Measurements from ENCODE around the gene EMB.
"Not testable (repeated sequence)": the region's sequence is repeated elsewhere in the genome, so short reads cannot be mapped to it uniquely, and the experiment has no call there.

EMB gene

GRCh38 chr5:50421184-50421950 is 19.7 kb downstream of the EMB start:
- DNase-seq = not testable (repeated sequence)

DNA sequence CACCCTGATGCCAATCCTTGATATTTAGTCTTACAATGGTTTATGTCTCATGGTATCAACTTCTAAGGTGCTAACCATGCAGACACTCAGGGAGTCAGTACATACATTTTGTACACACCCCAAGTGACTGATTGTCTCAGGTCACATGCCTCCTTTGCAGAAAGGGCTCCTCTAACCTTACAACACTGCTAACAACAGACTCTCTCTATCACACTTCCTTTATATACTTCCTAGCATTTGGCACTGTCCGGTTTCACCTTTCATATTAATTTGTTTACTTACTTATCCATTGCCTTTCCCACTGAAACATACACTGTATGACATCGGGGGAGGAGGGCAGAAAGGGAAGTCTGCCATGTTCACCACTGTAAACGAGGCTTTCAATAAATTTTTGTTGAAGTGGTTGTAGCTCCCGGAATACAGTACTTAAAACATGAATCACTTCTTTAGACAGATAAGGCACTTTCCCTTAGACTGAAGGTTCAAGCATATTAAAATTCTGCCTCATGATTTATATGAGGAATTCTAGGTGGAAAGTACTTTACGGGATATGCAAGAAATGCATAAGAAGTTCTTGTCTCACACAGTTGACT is 20.6 kb downstream of the EMB start:
- DNase-seq = no peak

DNA sequence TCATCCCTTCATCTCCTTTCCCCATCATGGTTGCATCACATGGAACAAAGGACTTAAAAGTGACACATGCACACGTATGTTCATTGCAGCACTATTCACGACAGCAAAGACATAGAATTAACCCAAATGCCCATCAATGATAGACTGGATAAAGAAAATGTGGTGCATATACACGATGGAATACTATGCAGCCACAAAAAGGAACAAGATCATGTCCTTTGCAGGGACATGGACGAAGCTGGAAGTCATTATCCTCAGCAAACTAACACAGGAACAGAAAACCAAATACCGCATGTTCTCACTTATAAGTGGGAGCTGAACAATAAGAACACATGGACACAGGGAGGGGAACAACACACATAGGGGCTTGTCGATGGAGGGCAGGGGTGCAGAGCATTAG is 21.4 kb downstream of the EMB start:
- not testable (repeated sequence) for DNase-seq

GRCh38 chr5:50416637-50417036 is 24.5 kb downstream of the EMB start:
- DNase-seq = peak; percentile 6

GRCh38 chr5:50415912-50416311 is 25.2 kb downstream of the EMB start:
- peak; percentile 7 for DNase-seq

DNA sequence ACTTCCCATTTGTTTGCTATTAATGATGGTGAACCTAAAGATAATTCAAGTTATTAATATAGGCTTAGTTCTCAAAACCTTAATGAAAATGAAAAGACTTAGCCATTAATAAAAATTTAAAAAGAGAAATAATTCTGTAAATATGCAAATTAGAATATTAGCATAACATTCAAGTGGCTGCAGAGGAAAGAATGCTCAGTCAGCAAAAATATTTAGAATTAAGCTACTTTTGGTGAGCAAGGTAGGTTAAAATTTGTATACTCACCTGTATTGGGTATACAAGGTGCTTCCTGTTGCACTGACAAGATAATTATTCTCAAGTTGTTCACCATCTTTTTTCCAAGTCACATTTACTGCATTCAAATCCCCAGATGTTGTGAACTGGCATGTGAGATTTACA is 30.2 kb downstream of the EMB start:
- DNase-seq = not testable (repeated sequence)

DNA sequence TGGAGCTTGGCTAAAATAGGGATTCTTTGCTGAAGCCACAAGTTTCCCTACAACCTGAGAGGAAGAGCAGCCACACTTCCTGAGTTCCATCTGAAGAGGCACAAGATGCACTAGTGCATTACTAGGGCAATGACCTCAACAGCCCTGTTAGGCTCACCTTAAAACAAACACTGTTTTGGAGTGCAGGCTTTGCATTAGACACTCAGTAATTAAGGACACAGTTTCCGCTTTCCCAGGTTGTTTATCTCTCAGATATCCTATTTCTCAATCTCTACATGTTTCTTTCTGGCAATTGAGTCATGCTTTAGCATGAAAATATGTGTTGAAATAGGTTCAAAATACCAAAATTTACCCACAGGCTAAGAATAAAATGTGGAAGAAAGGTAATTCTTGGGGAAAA is 34.2 kb downstream of the EMB start:
- no peak for DNase-seq

- no peak for DNase-seq
These were observed 39.8 kb downstream of the EMB start for GRCh38 chr5:50401336-50401735.

GRCh38 chr5:50393925-50394609 is 47.0 kb downstream of the EMB start:
- not testable (repeated sequence) for DNase-seq

- DNase-seq = not testable (repeated sequence)
These were observed 48.8 kb downstream of the EMB start for GRCh38 chr5:50392289-50392688.

- not testable (repeated sequence) for DNase-seq
These were observed 56.7 kb downstream of the EMB start for GRCh38 chr5:50384381-50384780.

GRCh38 chr5:50376696-50377095 is 64.4 kb downstream of the EMB start:
- not testable (repeated sequence) for DNase-seq

DNA sequence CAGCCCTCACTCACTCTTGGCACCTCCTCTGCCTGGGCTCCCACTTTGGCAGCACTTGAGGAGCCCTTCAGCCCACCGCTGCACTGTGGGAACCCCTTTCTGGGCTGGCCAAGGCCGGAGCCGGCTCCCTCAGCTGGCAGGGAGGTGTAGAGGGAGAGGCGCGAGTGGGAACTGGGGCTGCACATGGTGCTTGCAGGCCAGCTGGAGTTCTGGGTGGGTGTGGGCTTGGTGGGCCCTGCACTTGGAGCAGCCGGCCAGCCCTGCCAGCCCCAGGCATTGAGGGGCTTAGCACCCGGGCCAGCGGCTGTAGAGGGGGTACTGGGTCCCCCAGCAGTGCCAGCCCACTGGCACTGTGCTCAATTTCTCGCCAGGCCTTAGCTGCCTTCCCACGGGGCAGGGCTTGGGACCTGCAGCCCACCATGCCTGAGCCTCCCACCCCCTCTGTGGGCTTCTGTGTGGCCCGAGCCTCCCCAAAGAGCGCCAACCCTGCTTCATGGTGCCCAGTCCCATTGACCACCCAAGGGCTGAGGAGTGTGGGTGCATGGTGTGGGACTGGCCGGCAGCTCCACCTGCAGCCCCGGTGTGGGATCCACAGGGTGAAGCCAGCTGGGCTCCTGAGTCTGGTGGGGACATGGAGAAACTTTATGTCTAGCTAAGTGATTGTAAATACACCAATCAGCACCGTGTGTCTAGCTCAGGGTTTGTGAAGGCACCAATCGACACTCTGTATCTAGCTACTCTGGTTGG is 71.6 kb downstream of the EMB start:
- not testable (repeated sequence) for DNase-seq

DNA sequence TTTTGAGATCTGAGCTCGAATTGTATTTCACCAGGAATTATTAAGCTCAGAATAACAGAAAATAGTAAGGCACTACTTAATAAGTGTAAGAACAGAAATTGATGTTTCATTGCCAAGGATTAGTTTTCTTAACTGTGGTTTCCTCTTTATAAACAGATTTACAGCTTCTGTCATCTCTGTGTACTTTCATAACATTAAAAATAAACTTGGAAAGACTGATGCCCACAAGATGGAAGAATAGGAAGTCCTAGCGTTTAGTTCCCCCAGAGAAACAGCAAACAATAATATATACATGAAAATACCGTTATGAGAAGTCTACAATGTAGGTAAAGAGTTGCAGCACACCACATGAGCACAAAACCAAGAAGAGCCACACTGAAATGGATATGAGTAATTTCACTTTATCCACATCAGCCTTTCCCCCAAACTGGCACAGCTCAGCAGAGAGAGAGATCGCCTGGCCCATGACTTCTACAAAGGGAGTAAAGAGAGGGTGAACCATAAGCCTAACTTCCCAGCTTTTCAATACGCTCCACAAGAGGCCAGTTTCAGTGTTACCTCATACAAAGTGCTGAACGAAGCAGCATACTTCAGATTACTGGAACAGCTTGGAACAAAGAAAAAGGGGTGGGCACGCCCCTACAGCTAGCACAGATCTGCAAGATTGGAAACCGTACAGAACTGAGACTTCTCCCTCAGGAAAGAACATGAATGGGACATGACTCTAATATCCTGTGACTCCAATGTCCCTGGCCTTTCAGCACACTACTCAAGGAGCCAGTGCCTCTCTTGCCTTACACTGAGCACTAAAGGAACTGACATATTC is 75.4 kb downstream of the EMB start:
- DNase-seq = no peak

- DNase-seq = not testable (repeated sequence)
These were observed 76.4 kb downstream of the EMB start for GRCh38 chr5:50364535-50365309.

- no peak for DNase-seq
These were observed 81.9 kb downstream of the EMB start for GRCh38 chr5:50359187-50359586.

GRCh38 chr5:50352382-50352781 is 88.7 kb downstream of the EMB start:
- no peak for DNase-seq

Data from CD4-positive, alpha-beta T cell treated with Interferon gamma for 1 hour (primary cell).